Measurements from ENCODE around the gene KCNH4.

The KCNH4 gene

GRCh38 chr17:42180922-42181850, at the start of gene KCNH4:
KCNH4 (minus strand) TSS chr17:42181142; CDS start chr17:42180945, 197 bp downstream.
- H3K4me3 ChIP-seq = peak within 1 kb of the TSS; percentile 26 to 33
- H3K9me3 ChIP-seq = no peaks in the 10 kb centered on the region
- peaks cover 0 to 50% of the 10 kb centered on the region in 2 donors for H3K27me3 ChIP-seq
- H3K27ac ChIP-seq = no peak within 1 kb of the TSS
- TF ChIP-seq CTCF (IDR thresholded peaks at IDR 0.05) = peak; percentile 10 to 15
- peaks cover 0 to 28% (median 25%) of the 10 kb centered on the region in 4 donors for H3K4me1 ChIP-seq
- intact Hi-C loops (cut with DNase I; ENCODE audit: low total_unique reads) = no loop called here
- DNase-seq = peak; percentile 73 to 80
- no peaks in the 10 kb centered on the region for H3K36me3 ChIP-seq

GRCh38 chr17:42230225-42230624, 49.3 kb upstream of the KCNH4 start:
- peaks cover 0 to 37% (median 11%) of the 10 kb centered on the region in 4 donors for H3K4me1 ChIP-seq
- H3K36me3 ChIP-seq = peaks cover 0 to 27% (median 10%) of the 10 kb centered on the region in 3 donors
- no peaks in the 10 kb centered on the region for H3K9me3 ChIP-seq
- no peak for TF ChIP-seq CTCF (IDR thresholded peaks at IDR 0.05)
- H3K27me3 ChIP-seq = no peaks in the 10 kb centered on the region
- H3K4me3 ChIP-seq = no peak overlapping the region
- DNase-seq = no peak
- intact Hi-C loops (cut with DNase I; ENCODE audit: low total_unique reads) = no loop called here
- H3K27ac ChIP-seq = no peak overlapping the region

- Histone ChIP-seq H3K27ac (no peak overlapping the region), H3K9me3 (no peaks in the 10 kb centered on the region), H3K4me1 (peaks cover 0 to 19% (median 9%) of the 10 kb centered on the region in 4 donors), H3K27me3 (no peaks in the 10 kb centered on the region), H3K4me3 (no peak overlapping the region), H3K36me3 (peaks cover 20 to 48% (median 22%) of the 10 kb centered on the region in 3 donors)
- DNase-seq = no peak
- intact Hi-C loops (cut with DNase I; ENCODE audit: low total_unique reads) = no loop called here
- TF ChIP-seq CTCF (IDR thresholded peaks at IDR 0.05) = no peak
Observed at GRCh38 chr17:42227849-42228700, 47.1 kb upstream of the KCNH4 start.

GRCh38 chr17:42225646-42226045, 44.7 kb upstream of the KCNH4 start:
- intact Hi-C loops (cut with DNase I; ENCODE audit: low total_unique reads) = no loop called here
- H3K4me3 ChIP-seq = no peak overlapping the region
- no peaks in the 10 kb centered on the region for H3K9me3 ChIP-seq
- no peaks in the 10 kb centered on the region for H3K27me3 ChIP-seq
- TF ChIP-seq CTCF (IDR thresholded peaks at IDR 0.05) = no peak
- H3K4me1 ChIP-seq = peaks cover 0 to 13% (median 9%) of the 10 kb centered on the region in 4 donors
- no peak for DNase-seq
- peaks cover 31 to 72% (median 44%) of the 10 kb centered on the region in 3 donors for H3K36me3 ChIP-seq
- no peak overlapping the region for H3K27ac ChIP-seq

- H3K36me3 ChIP-seq = peaks cover 31 to 82% (median 54%) of the 10 kb centered on the region in 3 donors
- intact Hi-C loops (cut with DNase I; ENCODE audit: low total_unique reads) = no loop called here
- H3K9me3 ChIP-seq = no peaks in the 10 kb centered on the region
- H3K27ac ChIP-seq = no peak overlapping the region
- no peaks in the 10 kb centered on the region for H3K27me3 ChIP-seq
- no peak for DNase-seq
- H3K4me3 ChIP-seq = no peak overlapping the region
- no peak for TF ChIP-seq CTCF (IDR thresholded peaks at IDR 0.05)
- H3K4me1 ChIP-seq = peaks cover 0 to 13% (median 9%) of the 10 kb centered on the region in 4 donors
Observed at GRCh38 chr17:42224651-42225050, 43.7 kb upstream of the KCNH4 start.

Data from tibial artery (tissue), 4 donors.